Measurements from ENCODE around the gene TXNDC11. TPM values are rescaled to one million over a fixed set of nuclear protein-coding genes. Genes with fewer than 3 reads are reported as not detected.

Gene TXNDC11
- total RNA-seq, 4 donors from 2014 or later, result 69.3 to 89.4 (median 76.9) TPM

GRCh38 chr16:11657556-11657955, 85.1 kb downstream of the TXNDC11 start:
- TF ChIP-seq, protein P1, sequence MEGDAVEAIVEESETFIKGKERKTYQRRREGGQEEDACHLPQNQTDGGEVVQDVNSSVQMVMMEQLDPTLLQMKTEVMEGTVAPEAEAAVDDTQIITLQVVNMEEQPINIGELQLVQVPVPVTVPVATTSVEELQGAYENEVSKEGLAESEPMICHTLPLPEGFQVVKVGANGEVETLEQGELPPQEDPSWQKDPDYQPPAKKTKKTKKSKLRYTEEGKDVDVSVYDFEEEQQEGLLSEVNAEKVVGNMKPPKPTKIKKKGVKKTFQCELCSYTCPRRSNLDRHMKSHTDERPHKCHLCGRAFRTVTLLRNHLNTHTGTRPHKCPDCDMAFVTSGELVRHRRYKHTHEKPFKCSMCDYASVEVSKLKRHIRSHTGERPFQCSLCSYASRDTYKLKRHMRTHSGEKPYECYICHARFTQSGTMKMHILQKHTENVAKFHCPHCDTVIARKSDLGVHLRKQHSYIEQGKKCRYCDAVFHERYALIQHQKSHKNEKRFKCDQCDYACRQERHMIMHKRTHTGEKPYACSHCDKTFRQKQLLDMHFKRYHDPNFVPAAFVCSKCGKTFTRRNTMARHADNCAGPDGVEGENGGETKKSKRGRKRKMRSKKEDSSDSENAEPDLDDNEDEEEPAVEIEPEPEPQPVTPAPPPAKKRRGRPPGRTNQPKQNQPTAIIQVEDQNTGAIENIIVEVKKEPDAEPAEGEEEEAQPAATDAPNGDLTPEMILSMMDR (IDR thresholded peaks at IDR 0.05), result no peak
- no peak for TF ChIP-seq POLR2A (IDR thresholded peaks at IDR 0.05)
- Histone ChIP-seq H3K4me1 (no peaks in the 10 kb centered on the region), H3K36me3 (no peaks in the 10 kb centered on the region), H3K27me3 (no peaks in the 10 kb centered on the region), H3K27ac (no peak overlapping the region), H3K9me3 (no peaks in the 10 kb centered on the region), H3K4me3 (no peak overlapping the region)
- no peak for DNase-seq

DNA sequence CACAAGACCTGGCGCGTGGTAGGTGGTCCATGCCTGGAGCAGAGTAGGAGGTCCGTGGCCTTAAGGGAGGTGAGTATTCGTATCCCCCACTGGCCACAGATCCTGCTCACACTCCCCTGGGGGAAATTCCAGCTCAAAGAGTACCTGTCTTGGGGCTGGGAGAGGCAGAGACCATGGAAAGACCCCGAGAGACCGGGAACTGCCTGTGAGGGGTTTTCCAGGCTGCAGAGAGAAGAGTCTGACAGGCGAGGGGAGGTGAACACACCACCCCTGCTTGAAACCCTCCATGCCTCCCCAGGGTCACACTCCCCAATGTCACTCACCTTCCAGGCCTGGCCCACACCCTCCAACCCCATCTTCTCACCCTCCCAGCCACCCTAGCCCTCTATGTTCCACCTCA, 87.0 kb downstream of the TXNDC11 start:
- Histone ChIP-seq H3K27ac (no peak overlapping the region), H3K36me3 (no peaks in the 10 kb centered on the region), H3K4me3 (no peak overlapping the region), H3K4me1 (no peaks in the 10 kb centered on the region), H3K9me3 (no peaks in the 10 kb centered on the region), H3K27me3 (no peaks in the 10 kb centered on the region)
- TF ChIP-seq, protein P1 (IDR thresholded peaks at IDR 0.05), result no peak
- TF ChIP-seq POLR2A (IDR thresholded peaks at IDR 0.05), result no peak
- no peak for DNase-seq

DNA sequence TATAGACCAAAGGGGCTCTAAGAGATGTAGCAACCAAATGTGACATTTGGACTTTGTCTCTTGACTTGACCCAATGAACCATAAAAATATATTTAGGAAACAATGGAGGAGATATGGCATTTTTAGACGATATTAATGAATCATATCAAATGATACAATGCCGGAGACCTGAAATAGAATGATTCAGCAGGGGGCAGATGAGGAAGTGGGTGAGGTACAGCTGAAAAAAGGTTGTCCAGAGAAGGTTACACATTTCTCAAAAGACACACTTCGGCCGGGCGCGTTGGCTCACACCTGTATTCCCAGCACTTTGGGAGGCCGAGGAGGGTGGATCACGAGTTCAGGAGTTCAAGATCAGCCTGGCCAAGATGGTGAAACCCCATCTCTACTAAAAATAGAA, 90.9 kb downstream of the TXNDC11 start:
- Histone ChIP-seq H3K4me3 (no peak overlapping the region), H3K27me3 (no peaks in the 10 kb centered on the region), H3K4me1 (no peaks in the 10 kb centered on the region), H3K36me3 (no peaks in the 10 kb centered on the region), H3K27ac (no peak overlapping the region), H3K9me3 (no peaks in the 10 kb centered on the region)
- TF ChIP-seq, protein P1 (IDR thresholded peaks at IDR 0.05), result no peak
- TF ChIP-seq POLR2A (IDR thresholded peaks at IDR 0.05), result no peak
- no peak for DNase-seq

DNA sequence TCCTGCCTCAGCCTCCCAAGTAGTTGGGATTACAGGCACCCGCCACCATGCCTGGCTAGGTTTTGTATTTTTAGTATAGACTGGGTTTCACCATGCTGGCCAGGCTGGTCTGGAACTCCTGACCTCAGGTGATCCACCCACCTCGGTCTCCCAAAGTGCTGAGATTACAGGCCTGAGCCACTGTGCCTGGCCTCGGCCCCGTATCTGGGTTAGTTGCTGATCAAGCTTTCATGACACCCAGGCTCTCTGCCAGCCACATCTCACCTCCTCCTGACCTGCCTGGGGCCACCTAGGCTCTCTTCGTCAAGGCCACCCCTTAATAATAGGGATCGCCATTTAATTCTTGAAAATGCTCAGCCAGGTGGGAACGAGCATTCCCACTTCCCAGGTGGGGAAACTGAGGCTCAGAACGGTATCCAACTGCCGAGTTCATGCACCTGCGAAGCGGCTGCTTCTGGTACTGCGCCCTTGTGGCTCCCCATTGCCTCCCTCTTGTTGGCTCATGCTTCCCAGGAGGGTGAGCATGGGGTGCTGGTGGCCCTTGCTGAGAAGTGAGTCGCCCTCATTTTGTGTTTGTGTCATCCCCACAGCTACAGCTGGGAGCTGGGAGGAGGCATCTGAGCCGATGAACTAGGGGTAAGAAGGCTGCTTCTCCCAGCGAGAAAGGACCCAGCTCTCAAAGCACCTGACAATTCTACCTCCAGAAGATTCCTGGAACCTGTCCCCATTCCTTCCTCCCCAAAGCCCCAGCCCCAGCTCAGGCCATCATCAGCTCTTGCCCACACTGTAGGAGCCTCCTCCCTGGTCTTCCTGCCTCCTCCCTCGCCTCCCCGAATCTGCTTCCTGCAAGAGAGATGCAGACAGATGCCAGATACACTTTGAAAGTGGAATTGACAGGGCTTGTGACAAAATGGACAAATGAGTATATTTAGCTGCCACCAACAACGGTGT, 91.7 kb downstream of the TXNDC11 start:
- TF ChIP-seq, protein P1 (IDR thresholded peaks at IDR 0.05), result no peak
- TF ChIP-seq POLR2A (IDR thresholded peaks at IDR 0.05), result no peak
- H3K27me3 ChIP-seq, result no peaks in the 10 kb centered on the region
- H3K4me3 ChIP-seq, result no peak overlapping the region
- H3K27ac ChIP-seq, result no peak overlapping the region
- no peaks in the 10 kb centered on the region for H3K9me3 ChIP-seq
- H3K36me3 ChIP-seq, result no peaks in the 10 kb centered on the region
- no peaks in the 10 kb centered on the region for H3K4me1 ChIP-seq
- DNase-seq, result no peak

DNA sequence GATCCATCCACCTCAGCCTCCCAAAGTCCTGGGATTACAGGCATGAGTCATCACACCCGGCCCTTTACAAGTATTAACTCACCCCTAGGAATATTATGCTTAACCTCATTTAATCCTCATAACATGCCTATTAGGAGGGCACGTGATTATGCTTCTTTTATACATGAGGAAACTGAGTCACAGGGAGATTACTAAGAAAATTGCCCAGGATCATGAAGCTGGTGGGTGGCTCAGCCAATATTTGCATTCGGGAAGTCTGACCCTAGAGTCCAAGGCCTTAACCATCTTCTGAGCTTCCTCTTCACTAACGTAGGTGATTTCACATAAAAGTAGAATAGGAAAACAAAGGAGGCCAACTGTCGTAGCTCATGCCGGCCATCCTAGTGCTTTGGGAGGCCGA, 93.4 kb downstream of the TXNDC11 start:
- Histone ChIP-seq H3K4me1 (no peaks in the 10 kb centered on the region), H3K27me3 (no peaks in the 10 kb centered on the region), H3K4me3 (no peak overlapping the region), H3K9me3 (no peaks in the 10 kb centered on the region), H3K27ac (no peak overlapping the region), H3K36me3 (no peaks in the 10 kb centered on the region)
- no peak for TF ChIP-seq POLR2A (IDR thresholded peaks at IDR 0.05)
- no peak for DNase-seq

DNA sequence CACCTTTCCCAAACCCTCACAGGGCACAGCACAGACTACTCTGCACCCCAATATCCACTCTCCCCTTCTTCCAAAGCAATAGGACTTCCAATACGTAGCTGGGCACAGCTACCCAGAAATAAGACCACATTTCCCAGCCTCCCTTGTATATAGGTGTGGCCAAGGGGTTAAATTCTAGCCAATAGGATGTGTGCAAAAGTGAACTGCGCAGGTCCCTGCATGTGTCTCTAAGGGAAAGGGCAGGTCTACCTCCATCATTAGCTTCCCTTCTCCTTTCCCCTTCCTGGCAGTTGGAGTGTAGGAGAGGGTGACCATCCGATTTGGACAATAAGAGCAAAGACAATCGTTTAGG, 99.9 kb downstream of the TXNDC11 start:
- H3K27me3 ChIP-seq, result no peaks in the 10 kb centered on the region
- H3K9me3 ChIP-seq, result no peaks in the 10 kb centered on the region
- H3K4me1 ChIP-seq, result peaks cover 2 to 18% (median 4%) of the 10 kb centered on the region in 4 donors
- TF ChIP-seq POLR2A (IDR thresholded peaks at IDR 0.05), result no peak
- TF ChIP-seq, protein P1 (IDR thresholded peaks at IDR 0.05), result no peak
- H3K27ac ChIP-seq, result no peak overlapping the region
- no peak for DNase-seq
- H3K4me3 ChIP-seq, result no peak overlapping the region
- H3K36me3 ChIP-seq, result no peaks in the 10 kb centered on the region
